ENCODE data around the gene MITF.

The MITF gene

GRCh38 chr3:70006089-70006488, 266.8 kb downstream of the MITF start:
- FAIRE-seq (no peak), DNase-seq (ENCODE audit: insufficient read length, low spot score) (no peak)
- TF ChIP-seq TAF1 (IDR thresholded peaks at IDR 0.05; ENCODE audit: low read depth, low read length), result no peak
- no peak for TF ChIP-seq POLR2AphosphoS5 (IDR thresholded peaks at IDR 0.05; ENCODE audit: low read depth, low read length)
- no peak for TF ChIP-seq POLR2A (IDR thresholded peaks at IDR 0.05; ENCODE audit: low read depth, low read length)
- TF ChIP-seq POU2F2 (IDR thresholded peaks at IDR 0.05; ENCODE audit: low read depth, low read length), result no peak
- TF ChIP-seq SPI1 (IDR thresholded peaks at IDR 0.05; ENCODE audit: low read depth, low read length), result no peak

- TF ChIP-seq PAX5 (IDR thresholded peaks at IDR 0.05; ENCODE audit: insufficient read depth, low read length, severe bottlenecking) (no peak), POU2F2 (IDR thresholded peaks at IDR 0.05; ENCODE audit: low read depth, low read length) (no peak), POLR2A (IDR thresholded peaks at IDR 0.05; ENCODE audit: low read depth, low read length) (no peak), POLR2AphosphoS5 (IDR thresholded peaks at IDR 0.05; ENCODE audit: low read depth, low read length) (no peak), TAF1 (IDR thresholded peaks at IDR 0.05; ENCODE audit: low read depth, low read length) (no peak), SPI1 (IDR thresholded peaks at IDR 0.05; ENCODE audit: low read depth, low read length) (no peak)
- DNase-seq (ENCODE audit: insufficient read length, low spot score) (no peak), FAIRE-seq (no peak)
Measured at GRCh38 chr3:70010346-70010745, 271.1 kb downstream of the MITF start.

- TF ChIP-seq SPI1 (IDR thresholded peaks at IDR 0.05; ENCODE audit: low read depth, low read length) (no peak), POLR2AphosphoS5 (IDR thresholded peaks at IDR 0.05; ENCODE audit: low read depth, low read length) (no peak), POU2F2 (IDR thresholded peaks at IDR 0.05; ENCODE audit: low read depth, low read length) (no peak), PAX5 (IDR thresholded peaks at IDR 0.05; ENCODE audit: insufficient read depth, low read length, severe bottlenecking) (no peak), POLR2A (IDR thresholded peaks at IDR 0.05; ENCODE audit: low read depth, low read length) (no peak), TAF1 (IDR thresholded peaks at IDR 0.05; ENCODE audit: low read depth, low read length) (no peak)
- FAIRE-seq (no peak), DNase-seq (ENCODE audit: insufficient read length, low spot score) (no peak)
Measured at GRCh38 chr3:70011582-70011981, 272.3 kb downstream of the MITF start.

Measured in GM12891 (cell line).